T-cell (primary cell): ENCODE data around the gene STAB2. TPM values are rescaled to one million over a fixed set of nuclear protein-coding genes. Genes with fewer than 3 reads are reported as not detected.
"Not testable (repeated sequence)": the region's sequence is repeated elsewhere in the genome, so short reads cannot be mapped to it uniquely, and the experiment has no call there.

Experiments
- ATAC-seq, 4 experiments: fragments of 200-7000 bp in 3 of 4; fragments of 150-1000 bp in 1 of 4; cut with Tn5 transposase; replicated peaks in 1 of 4; 1 replicate in 3 of 4; 2 replicates in 1 of 4; pipeline ENCODE4 v1.10.0; 2021; ENCODE audit warnings: moderate library complexity in 3 of 4, mild to moderate bottlenecking in 2 of 4, moderate number of reproducible peaks in 1 of 4
- CTCF ChIA-PET, 2 donors: fragments of 300-600 bp; sonication (Branson Sonifier 250); formaldehyde crosslinking; loops; one replicate each; lab custom pipeline; 2022; ENCODE audit warnings: antibody characterized with exemption in 2 of 2; lab: Charles Lee
- POLR2A ChIA-PET, 2 donors: fragments of 300-600 bp; sonication (Branson Sonifier 250); formaldehyde crosslinking; loops; one replicate each; lab custom pipeline; 2022; ENCODE audit warnings: antibody characterized with exemption in 2 of 2; lab: Charles Lee
- DNase-seq, 35 experiments: peaks; one replicate each; pipeline versions ENCODE4 v3.0.0 to v3.0.0-alpha.2; 2013 to 2023
- H3K27ac ChIP-seq: one replicate; pipeline ENCODE4 v1.5.1; 2013; ENCODE audit warnings: low read length
- H3K27me3 ChIP-seq, 2 experiments: replicated peaks in 1 of 2; 1 replicate in 1 of 2; 2 replicates in 1 of 2; pipeline versions ENCODE4 v1.6.1 to v1.7.0; 2013; ENCODE audit warnings: low read length in 1 of 2, mixed read lengths in 1 of 2; ENCODE audit not compliant: control insufficient read depth in 2 of 2, insufficient read depth in 2 of 2; ENCODE audit errors: extremely low read depth in 1 of 2
- H3K36me3 ChIP-seq, 2 donors: 1 replicate in 1 of 2; 2 replicates in 1 of 2; pipeline versions ENCODE4 v1.6.1 to v1.7.0; 2013; ENCODE audit warnings: low read length in 1 of 2; ENCODE audit not compliant: control insufficient read depth in 2 of 2, insufficient read depth in 1 of 2; ENCODE audit errors: extremely low read depth in 1 of 2
- H3K4me1 ChIP-seq, 2 experiments: 1 replicate in 1 of 2; 2 replicates in 1 of 2; pipeline versions ENCODE4 v1.6.1 to v1.7.0; 2013; ENCODE audit warnings: low read length in 2 of 2, mixed read lengths in 1 of 2; ENCODE audit not compliant: insufficient read depth in 2 of 2, control insufficient read depth in 1 of 2; ENCODE audit errors: extremely low read depth in 1 of 2
- H3K4me3 ChIP-seq, 2 donors: 1 replicate in 1 of 2; 2 replicates in 1 of 2; pipeline versions ENCODE4 v1.5.1 to v1.7.0; 2013; ENCODE audit warnings: mild to moderate bottlenecking in 2 of 2, low read length in 1 of 2, moderate library complexity in 1 of 2; ENCODE audit not compliant: control insufficient read depth in 1 of 2; ENCODE audit errors: extremely low read depth in 1 of 2
- H3K9me3 ChIP-seq: 2 replicates; pipeline ENCODE4 v1.7.0; 2013
- H3K27ac Mint-ChIP-seq, 2 donors: one replicate each; pipeline ENCODE4 v1.8.0; 2020 to 2021; ENCODE audit warnings: mild to moderate bottlenecking in 2 of 2, mixed read lengths in 2 of 2
- H3K27me3 Mint-ChIP-seq, 2 donors: one replicate each; pipeline ENCODE4 v1.8.0; 2021 to 2022; ENCODE audit warnings: mixed read lengths in 2 of 2
- H3K36me3 Mint-ChIP-seq: one replicate; pipeline ENCODE4 v1.8.0; 2021; ENCODE audit warnings: mixed read lengths
- H3K4me1 Mint-ChIP-seq, 3 donors: one replicate each; pipeline ENCODE4 v1.8.0; 2020 to 2022; ENCODE audit warnings: mixed read lengths in 3 of 3, mild to moderate bottlenecking in 1 of 3
- H3K4me3 Mint-ChIP-seq, 3 donors: one replicate each; pipeline ENCODE4 v1.8.0; 2020 to 2022; ENCODE audit warnings: mild to moderate bottlenecking in 3 of 3, mixed read lengths in 3 of 3, moderate library complexity in 3 of 3
- H3K9me3 Mint-ChIP-seq, 3 donors: one replicate each; pipeline ENCODE4 v1.8.0; 2020 to 2022; ENCODE audit warnings: mixed read lengths in 3 of 3
- WGBS: methylation state at CpG from one replicate; pipeline ENCODE4 v1.1.5; 2013; ENCODE audit warnings: missing lambda C conversion rate; ENCODE audit not compliant: insufficient coverage; 5-methylcytosine and 5-hydroxymethylcytosine counted together
- total RNA-seq, 35 experiments: library from RNA in 6 of 35; stranded (reverse) in 6 of 35; fragments of 120-200 nt in 1 of 35; gene quantifications; one replicate each; pipeline versions ENCODE4 v1.2.1 to v1.2.4 and lab custom pipeline; 2013 to 2026

STAB2 gene
- total RNA-seq, 5 donors from 2014 or later (not counting 1 experiment from before 2014, with no cell fraction given): not detected

DNA sequence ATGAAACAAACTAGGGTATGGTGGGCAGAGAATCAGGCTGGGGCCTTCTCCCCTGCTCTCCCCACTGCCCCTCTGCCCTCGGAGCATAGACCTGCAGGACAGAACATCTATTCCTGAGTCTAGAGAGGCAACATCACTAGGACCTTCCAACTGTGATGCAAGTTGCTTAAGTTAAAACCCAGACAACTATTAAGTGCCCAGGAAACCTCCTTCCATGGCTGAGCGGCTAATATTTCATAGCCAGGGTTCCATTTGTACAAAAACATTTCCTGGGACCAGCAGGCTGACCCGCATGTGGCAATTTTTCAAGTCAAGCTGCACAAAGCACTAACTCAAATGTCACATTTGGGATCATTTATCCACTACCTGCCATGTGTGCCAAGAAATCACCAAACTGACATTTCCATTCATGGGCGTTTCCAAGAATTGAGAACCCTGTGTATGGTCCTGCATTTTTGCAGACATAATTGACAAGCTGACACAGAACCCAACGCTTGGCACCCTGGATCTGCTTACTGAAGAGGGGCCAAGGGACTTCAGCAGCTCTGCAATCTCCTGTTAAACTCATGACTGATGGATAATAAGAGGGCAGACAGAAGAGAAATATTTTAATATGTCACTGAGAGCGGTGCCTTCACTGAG, 221.3 kb downstream of the STAB2 start:
- H3K4me3 ChIP-seq: no peak overlapping the region
- Mint-ChIP-seq H3K27me3 (no peaks in the 10 kb centered on the region), H3K36me3 (peaks cover 60% of the 10 kb centered on the region), H3K27ac (no peak overlapping the region), H3K9me3 (no peaks in the 10 kb centered on the region), H3K4me1 (no peaks in the 10 kb centered on the region), H3K4me3 (no peak overlapping the region)
- H3K27ac ChIP-seq: no peak overlapping the region
- 100% methylated on average over 3 of the region's 6 CpGs for WGBS
- no peak for ATAC-seq
- ChIA-PET CTCF (no interaction called here), POLR2A (no interaction called here)
- no peaks in the 10 kb centered on the region for H3K4me1 ChIP-seq
- no peak for DNase-seq
- no peaks in the 10 kb centered on the region for H3K9me3 ChIP-seq
- no peaks in the 10 kb centered on the region for H3K27me3 ChIP-seq
- peaks cover 3 to 4% of the 10 kb centered on the region in 2 donors for H3K36me3 ChIP-seq

DNA sequence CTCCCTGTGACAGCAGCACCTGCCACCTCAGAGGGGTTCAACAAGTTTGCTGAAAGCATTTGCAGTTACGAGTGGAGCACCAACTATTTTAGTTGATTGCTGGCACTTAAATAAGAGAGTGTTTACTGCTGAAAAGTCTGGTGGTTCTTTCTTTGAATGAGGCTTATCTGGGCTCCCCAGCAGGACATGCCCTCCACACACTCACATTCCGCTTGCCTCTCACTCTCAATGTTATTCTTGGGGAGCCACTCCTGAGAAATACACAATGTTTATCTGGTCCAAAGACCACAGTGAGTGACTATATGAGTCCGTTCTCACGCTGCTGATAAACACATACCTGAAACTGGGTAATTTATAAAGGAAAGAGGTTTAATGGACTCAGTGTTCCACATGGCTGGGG, 222.1 kb downstream of the STAB2 start:
- H3K4me1 ChIP-seq: no peaks in the 10 kb centered on the region
- no peak for ATAC-seq

DNA sequence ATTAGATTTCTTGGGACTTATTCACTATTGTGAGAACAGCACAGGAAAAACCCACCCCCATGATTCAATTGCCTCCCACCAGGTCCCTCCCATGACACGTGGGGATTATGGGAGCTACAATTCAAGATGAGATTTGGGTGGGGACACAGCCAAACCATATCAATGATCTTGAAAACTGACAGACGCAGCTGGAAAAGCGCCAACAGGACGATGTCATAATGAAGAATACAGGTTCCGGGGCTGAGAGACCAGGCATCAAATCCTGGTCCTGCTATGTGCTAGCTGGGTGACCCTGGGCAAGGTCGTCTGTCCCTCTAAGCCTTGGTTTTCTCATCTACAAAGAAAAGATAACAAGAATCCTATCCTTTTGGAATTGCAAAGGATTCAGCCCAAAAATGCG, 222.6 kb downstream of the STAB2 start:
- H3K4me1 Mint-ChIP-seq, H3K4me3 Mint-ChIP-seq, H3K27me3 ChIP-seq, H3K27ac Mint-ChIP-seq, H3K4me3 ChIP-seq, H3K27ac ChIP-seq, H3K27me3 Mint-ChIP-seq, H3K36me3 ChIP-seq, CTCF ChIA-PET, ATAC-seq, DNase-seq, H3K4me1 ChIP-seq, H3K9me3 ChIP-seq, POLR2A ChIA-PET, H3K9me3 Mint-ChIP-seq: not testable (repeated sequence)
- WGBS: 100% methylated on average over 4 of the region's 7 CpGs
- H3K36me3 Mint-ChIP-seq: peaks cover 63% of the 10 kb centered on the region

More for the DNA sequence above, 222.1 kb downstream of the STAB2 start:
- Mint-ChIP-seq H3K27ac (no peak overlapping the region), H3K4me1 (no peaks in the 10 kb centered on the region), H3K4me3 (no peak overlapping the region), H3K36me3 (peaks cover 60% of the 10 kb centered on the region), H3K27me3 (no peaks in the 10 kb centered on the region), H3K9me3 (no peaks in the 10 kb centered on the region)
- Histone ChIP-seq H3K27me3 (no peaks in the 10 kb centered on the region), H3K4me3 (no peak overlapping the region), H3K27ac (no peak overlapping the region), H3K36me3 (peaks cover 3 to 9% of the 10 kb centered on the region in 2 donors), H3K9me3 (no peaks in the 10 kb centered on the region)
- 100% methylated on average over 3 of the region's 4 CpGs for WGBS
- ChIA-PET POLR2A (no interaction called here), CTCF (no interaction called here)
- DNase-seq: no peak

DNA sequence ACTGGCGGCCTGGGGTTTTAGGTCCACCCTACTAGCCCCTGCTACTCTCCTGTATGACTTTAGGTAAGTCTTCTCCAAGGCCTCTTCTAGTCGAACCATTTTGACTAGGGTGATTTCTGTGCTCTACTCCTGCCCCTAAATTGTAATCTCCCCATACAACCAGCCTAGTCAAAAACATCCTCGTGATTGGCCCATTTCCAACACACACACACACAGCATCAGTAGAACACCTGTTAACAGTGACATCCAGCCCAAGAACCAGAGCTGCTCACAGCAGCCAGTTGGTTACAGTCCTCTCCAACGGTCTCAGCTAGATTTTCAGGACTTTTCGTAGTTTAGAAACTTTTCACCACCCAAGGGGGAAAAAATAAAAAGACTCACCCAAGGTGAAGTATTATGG, 223.0 kb downstream of the STAB2 start:
- POLR2A ChIA-PET: no interaction called here
- Mint-ChIP-seq H3K27me3 (no peaks in the 10 kb centered on the region), H3K36me3 (peaks cover 66% of the 10 kb centered on the region), H3K9me3 (no peaks in the 10 kb centered on the region), H3K27ac (no peak overlapping the region), H3K4me1 (no peaks in the 10 kb centered on the region), H3K4me3 (no peak overlapping the region)
- CTCF ChIA-PET: no interaction called here
- H3K9me3 ChIP-seq: no peaks in the 10 kb centered on the region
- no peaks in the 10 kb centered on the region for H3K27me3 ChIP-seq
- H3K27ac ChIP-seq: no peak overlapping the region
- DNase-seq (no peak), ATAC-seq (no peak)
- H3K4me1 ChIP-seq: no peaks in the 10 kb centered on the region
- H3K4me3 ChIP-seq: no peak overlapping the region
- H3K36me3 ChIP-seq: peaks cover 5 to 9% of the 10 kb centered on the region in 2 donors
- 100% methylated on average over 2 of the region's 5 CpGs for WGBS

DNA sequence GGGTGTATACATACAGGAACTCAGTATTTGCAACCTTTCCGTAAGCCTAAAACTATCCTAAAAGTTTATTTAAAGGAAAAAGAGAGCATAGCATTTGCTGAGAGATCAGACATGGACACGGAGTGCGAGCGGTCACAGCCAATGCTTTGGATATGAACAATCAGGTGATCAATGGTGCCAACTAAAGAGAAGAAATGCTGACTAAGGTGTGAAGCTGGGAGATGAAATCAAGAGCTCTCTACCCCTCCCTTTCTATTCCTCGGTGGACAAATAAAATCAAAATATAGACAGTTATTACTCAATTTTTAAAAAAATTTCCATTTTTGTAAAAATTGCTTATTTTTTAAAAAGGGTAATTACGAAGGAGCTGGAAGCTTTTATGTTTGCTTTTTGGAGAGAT, 224.7 kb downstream of the STAB2 start:
- Histone ChIP-seq H3K9me3 (no peaks in the 10 kb centered on the region), H3K4me3 (no peak overlapping the region), H3K27ac (no peak overlapping the region), H3K36me3 (peaks cover 6 to 9% of the 10 kb centered on the region in 2 donors), H3K27me3 (no peaks in the 10 kb centered on the region), H3K4me1 (no peaks in the 10 kb centered on the region)
- H3K9me3 Mint-ChIP-seq: no peaks in the 10 kb centered on the region
- WGBS: 100% methylated on average over 3 of the region's 6 CpGs
- ATAC-seq (no peak), DNase-seq (no peak)
- H3K4me3 Mint-ChIP-seq: no peak overlapping the region
- POLR2A ChIA-PET: no interaction called here
- H3K27ac Mint-ChIP-seq: no peak overlapping the region
- CTCF ChIA-PET: interaction anchor here in 1 of 2 donors (0.6 kb wide), 1 partner anchor 92 kb away, joined by 3 read pairs; no protein-coding TSS in a partner anchor
- no peaks in the 10 kb centered on the region for H3K4me1 Mint-ChIP-seq
- H3K36me3 Mint-ChIP-seq: peaks cover 57% of the 10 kb centered on the region
- no peaks in the 10 kb centered on the region for H3K27me3 Mint-ChIP-seq

DNA sequence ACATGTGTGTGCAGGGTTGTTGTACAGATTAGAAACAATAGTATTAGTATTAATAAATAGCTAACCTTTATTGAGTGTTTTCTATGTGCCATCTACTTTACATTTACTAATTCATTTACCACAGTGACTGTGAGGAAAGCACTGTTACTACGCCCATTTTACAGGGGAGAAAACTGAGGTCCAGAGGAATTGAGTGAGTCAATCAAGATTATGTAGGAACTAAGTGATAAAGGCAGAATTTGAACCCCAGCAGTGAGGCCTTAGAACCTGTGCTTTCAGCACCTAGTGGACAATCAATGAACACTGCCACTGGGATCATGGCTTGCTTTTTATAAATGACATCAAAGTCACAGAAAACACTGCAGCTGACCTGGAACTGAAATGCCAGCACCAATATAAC, 225.7 kb downstream of the STAB2 start:
- Histone ChIP-seq H3K9me3 (no peaks in the 10 kb centered on the region), H3K36me3 (peaks cover 6 to 9% of the 10 kb centered on the region in 2 donors), H3K4me1 (no peaks in the 10 kb centered on the region), H3K4me3 (no peak overlapping the region), H3K27ac (no peak overlapping the region), H3K27me3 (no peaks in the 10 kb centered on the region)
- 100% methylated on average over 1 of the region's 1 CpG for WGBS
- ChIA-PET CTCF (no interaction called here), POLR2A (no interaction called here)
- H3K4me3 Mint-ChIP-seq: no peak overlapping the region
- ATAC-seq: no peak
- no peaks in the 10 kb centered on the region for H3K9me3 Mint-ChIP-seq
- H3K36me3 Mint-ChIP-seq: peaks cover 53% of the 10 kb centered on the region
- no peak for DNase-seq
- no peaks in the 10 kb centered on the region for H3K27me3 Mint-ChIP-seq
- no peaks in the 10 kb centered on the region for H3K4me1 Mint-ChIP-seq
- no peak overlapping the region for H3K27ac Mint-ChIP-seq

DNA sequence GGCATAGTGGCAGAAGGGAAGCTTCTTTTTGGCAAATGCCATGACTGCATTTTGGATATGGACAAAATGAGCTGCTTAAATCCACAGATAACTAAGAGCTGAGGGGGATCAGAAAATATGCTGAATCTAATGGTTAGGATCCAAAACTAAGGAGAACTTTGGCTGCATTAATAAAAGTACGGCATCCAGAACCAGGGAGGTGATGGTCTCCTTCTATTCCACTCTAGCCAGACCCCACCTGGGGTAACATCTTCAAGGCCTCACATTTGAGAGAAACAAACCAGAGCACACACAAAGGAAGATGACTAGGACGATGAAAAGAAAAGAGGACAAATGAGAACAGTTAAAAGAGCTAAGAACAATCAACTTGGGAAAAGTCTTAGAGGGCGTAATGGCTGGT, 226.4 kb downstream of the STAB2 start:
- Mint-ChIP-seq H3K4me1 (no peaks in the 10 kb centered on the region), H3K36me3 (peaks cover 49% of the 10 kb centered on the region), H3K4me3 (no peak overlapping the region), H3K27ac (no peak overlapping the region), H3K9me3 (no peaks in the 10 kb centered on the region), H3K27me3 (no peaks in the 10 kb centered on the region)
- H3K27ac ChIP-seq: no peak overlapping the region
- no peak overlapping the region for H3K4me3 ChIP-seq
- no peaks in the 10 kb centered on the region for H3K27me3 ChIP-seq
- H3K36me3 ChIP-seq: peaks cover 6 to 9% of the 10 kb centered on the region in 2 donors
- ATAC-seq: no peak
- H3K4me1 ChIP-seq: no peaks in the 10 kb centered on the region
- WGBS: 100% methylated on average over 1 of the region's 3 CpGs
- DNase-seq: no peak
- ChIA-PET POLR2A (no interaction called here), CTCF (no interaction called here)
- no peaks in the 10 kb centered on the region for H3K9me3 ChIP-seq
